Neural cell (in vitro differentiated cells): ENCODE measurements around the gene UTRN.

Experiments
- EZH2 ChIP-seq: fragments of 200-600, 300-800 bp; shearing (Covaris generic), sonication (generic); IDR thresholded peaks from 2 replicates; pipeline ENCODE4 v1.6.1; 2014; ENCODE audit warnings: antibody characterized with exemption, low read length, borderline replicate concordance, mild to moderate bottlenecking; ENCODE audit not compliant: insufficient read depth, poor library complexity, severe bottlenecking
- POLR2AphosphoS5 ChIP-seq: IDR thresholded peaks from 2 replicates; pipeline ENCODE4 v1.6.1; 2012
- TF ChIP-seq, protein P1 (sequence below): fragments of 450-650 bp; IDR thresholded peaks from 2 replicates; pipeline ENCODE4 v1.5.1; 2014; ENCODE audit warnings: antibody characterized with exemption, mild to moderate bottlenecking, moderate library complexity; ENCODE audit not compliant: poor library complexity, severe bottlenecking

DNA sequence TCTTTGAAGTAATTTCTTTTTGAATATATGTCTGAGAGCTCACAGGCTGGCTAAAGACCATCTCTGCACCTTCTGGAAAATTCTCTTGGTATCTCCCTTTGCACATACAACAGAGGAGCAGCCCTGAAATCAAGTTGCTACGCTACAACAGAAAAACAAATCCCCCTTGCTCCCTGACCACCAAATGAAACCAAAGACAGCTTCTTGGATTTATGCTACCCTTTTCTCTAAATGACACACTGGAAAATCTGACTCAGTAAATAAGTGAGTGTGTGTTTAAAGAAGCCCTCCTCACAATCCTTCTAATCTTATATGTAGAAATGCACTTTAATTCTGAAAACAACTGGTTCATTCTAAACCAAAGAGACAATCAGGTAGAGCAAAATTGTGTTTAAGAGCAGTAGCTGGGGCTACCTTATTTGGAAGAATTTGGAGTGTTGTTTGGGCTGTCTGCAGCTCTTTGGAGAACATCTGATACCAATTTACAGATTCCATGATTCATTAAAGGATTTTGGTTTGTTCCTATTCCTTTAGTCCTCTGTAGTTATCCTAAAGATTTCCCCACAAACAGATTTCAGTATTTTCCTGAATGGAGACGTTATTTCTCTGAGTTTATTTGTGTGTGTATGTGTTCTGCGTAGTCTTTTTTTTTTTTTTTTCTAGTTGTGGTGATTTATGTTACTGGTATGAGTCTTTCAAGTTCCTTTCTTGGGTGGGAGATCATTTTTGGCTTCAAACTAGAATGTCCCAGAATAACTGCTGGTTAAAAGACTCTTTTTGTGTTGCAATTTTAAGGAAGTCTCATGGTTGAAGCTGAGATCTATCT lies 36.4 kb upstream of the UTRN start:
- TF ChIP-seq, protein P1, sequence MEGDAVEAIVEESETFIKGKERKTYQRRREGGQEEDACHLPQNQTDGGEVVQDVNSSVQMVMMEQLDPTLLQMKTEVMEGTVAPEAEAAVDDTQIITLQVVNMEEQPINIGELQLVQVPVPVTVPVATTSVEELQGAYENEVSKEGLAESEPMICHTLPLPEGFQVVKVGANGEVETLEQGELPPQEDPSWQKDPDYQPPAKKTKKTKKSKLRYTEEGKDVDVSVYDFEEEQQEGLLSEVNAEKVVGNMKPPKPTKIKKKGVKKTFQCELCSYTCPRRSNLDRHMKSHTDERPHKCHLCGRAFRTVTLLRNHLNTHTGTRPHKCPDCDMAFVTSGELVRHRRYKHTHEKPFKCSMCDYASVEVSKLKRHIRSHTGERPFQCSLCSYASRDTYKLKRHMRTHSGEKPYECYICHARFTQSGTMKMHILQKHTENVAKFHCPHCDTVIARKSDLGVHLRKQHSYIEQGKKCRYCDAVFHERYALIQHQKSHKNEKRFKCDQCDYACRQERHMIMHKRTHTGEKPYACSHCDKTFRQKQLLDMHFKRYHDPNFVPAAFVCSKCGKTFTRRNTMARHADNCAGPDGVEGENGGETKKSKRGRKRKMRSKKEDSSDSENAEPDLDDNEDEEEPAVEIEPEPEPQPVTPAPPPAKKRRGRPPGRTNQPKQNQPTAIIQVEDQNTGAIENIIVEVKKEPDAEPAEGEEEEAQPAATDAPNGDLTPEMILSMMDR: no peak
- TF ChIP-seq POLR2AphosphoS5 (no peak), EZH2 (no peak)
